CD4-positive, alpha-beta T cell treated with Interleukin-4 for 4 hours (primary cell): ENCODE data around the gene UNC5A.

ENCODE experiments used
- DNase-seq: peaks from one replicate; pipeline ENCODE4 v3.0.0-alpha.2; 2020

UNC5A gene

DNA sequence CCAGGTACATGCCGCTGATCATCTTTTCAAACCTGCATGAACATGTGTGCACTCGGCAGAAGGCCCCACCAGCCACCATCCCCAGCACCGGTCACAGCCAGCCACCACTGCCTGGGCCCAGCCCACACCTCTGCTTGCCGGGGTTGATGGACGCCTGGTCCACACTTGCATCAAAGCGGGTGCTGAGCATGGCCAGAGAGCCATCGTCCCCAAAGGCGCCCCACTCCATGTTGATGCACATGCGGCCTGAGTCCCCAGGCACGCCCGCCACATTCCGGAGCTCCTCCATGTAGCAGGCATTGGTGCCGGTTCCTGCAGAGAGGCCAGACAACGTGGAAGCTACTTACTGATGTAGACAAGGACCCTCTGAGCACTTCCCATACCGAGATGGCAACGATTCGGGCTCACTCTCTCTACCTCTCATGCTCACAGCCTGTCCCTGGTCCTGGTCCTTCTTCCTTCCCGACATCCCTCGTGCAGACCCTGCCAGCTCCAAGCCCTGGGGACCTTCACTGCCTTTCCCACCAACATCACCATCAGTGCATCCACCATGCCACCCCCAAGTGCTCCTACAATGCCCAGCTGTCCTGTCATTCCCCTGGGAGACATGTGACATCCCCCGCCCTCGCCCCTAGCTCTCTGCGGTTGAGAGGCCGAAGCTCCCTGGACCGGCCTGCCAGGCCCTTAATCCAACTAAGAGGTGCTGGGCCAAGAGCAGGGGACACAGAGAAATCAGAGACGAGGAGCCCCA is 71.6 kb downstream of the UNC5A start:
- DNase-seq = no peak

DNA sequence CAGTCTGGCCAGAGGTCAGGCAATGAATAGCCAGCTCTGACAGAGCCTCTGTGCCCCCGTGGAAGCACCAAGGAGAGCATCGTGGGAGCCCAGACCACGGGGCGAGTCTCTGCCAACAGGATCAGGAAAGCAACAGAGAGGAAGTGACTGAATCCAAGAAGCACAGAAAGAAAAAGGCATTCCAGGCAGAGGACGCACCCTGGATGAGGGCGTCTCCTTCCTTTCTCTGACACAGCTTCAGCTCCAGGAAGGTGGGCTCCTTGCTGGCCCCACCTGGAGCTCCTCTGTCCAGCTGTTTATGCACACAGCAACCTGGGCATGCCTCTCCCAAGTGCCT is 72.2 kb downstream of the UNC5A start:
- DNase-seq = no peak

DNA sequence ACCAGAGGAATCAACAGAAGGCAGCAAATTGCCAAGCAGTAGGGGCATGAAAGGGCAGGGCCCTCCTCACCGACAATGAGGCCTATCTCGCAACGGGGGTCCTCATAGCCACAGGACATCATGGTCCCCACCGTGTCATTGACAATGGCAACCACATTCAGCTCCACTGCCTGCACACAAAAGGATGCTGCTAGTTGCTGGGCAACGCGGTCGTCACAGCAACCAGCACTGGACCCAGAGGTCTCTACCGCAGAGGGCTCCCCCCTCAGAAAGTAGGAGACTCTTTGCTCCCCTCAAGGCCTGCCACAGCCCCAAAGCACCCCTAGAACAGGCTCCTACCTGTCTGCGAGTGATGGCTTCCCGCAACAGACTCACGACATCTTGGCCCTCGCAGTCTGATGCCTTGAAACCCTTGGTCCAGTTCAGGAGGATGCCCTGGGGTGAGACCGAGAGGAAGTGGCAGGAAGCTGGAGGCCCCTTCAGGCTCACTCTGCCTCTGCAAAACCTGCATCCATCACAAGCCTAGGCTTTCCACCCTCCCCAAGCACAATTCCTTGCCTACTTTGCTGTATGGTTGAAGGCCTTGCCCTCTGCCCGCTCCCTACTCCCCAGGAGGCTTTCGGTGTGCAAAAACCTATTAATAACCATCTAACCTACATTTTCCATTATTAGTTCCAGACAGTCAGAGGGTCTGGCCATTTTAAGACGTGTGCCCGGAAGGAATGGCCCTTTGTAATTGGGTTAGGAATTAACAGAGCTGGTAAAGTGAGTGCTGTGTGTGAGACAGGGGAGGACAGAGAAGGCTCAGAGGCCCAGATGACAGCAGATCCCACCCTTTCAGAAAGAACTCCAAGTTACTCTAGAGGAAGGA is 73.6 kb downstream of the UNC5A start:
- DNase-seq = no peak

DNA sequence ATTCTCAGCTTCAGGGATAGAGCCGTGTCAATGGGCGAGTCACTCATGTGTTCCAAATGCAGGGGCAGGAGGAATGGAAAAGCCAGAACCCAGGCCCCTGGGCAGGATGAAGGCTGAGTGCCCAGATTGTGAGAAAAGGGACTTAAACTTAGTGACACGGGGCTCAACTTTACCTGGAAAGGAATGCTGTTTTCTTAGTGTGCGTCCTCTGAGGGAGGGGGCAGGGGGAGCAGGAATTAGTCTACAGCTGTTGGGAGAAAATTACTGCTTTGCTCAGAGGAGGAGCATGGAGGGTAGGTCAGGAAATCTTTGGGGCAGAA is 74.2 kb downstream of the UNC5A start:
- DNase-seq = no peak

DNA sequence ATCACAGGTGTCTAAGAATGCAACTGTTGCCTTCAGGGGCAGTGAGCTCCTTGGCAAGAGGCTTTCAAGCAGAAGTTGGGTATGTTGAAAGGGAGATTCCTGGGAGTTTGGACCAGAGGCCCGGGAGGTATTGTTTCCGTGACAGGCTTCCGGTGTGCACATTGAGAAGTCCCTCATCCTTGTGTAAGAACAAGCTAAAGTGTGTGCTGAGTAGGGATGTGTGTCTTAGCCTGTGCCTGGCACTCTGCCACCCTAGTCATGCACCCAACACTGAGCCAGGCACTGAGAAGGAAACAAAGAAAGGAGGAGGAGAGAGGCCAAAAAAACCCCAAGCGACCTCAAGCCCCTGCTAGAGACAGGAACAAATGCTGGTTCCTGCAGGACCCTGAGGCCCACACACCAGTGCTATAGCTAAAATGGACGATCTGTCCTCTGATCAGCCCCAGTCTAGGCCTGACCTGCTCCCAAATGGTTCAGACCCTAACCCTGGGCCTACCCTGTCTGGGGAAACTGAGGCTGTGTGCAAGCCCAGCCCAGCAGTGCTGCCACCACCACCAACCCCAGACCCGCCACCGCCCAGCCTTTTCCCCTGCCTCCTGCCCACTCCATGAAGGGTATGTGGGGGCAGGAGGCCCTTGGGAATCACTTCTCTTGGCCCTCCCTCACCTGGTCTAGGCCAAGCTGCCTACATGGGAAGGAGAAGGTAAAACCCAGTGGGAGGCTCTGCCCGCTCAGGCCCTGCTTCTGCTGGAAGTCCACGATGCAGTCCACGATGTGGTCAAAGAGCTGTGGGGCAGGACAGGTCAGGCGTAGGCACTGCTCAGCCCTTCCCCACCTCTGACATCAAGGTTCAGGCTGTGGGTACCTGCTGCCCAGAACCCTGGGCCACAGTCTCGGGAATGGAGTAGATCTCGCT is 76.2 kb downstream of the UNC5A start:
- DNase-seq = no peak

DNA sequence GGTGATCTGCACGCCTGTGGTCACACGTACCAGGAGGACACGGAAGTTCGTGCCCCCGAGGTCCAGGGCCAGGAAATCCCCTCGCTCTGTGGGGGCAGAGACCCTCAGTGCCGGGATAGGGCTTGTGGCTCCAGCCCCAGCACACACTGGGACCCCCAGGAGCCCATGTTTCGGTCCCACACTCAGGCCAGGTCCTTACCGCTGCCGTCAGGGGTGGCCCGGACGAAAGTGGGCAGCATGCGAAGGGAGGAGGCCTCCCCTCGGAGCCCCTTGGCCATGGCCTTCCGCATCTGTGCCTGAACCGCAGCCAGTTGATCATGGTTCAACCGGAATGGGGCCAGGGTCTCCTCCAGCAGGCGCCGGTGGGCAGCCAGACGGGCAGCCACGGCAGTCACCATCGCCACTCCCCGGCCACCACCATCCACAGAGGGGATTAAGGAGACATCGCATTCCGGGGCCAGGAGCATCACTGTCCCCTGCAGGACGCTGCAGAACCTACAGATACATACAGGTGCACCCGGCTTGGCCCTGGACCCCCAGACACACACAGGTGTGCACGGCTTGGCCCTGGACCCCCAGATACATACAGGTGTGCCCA is 77.0 kb downstream of the UNC5A start:
- no peak for DNase-seq

DNA sequence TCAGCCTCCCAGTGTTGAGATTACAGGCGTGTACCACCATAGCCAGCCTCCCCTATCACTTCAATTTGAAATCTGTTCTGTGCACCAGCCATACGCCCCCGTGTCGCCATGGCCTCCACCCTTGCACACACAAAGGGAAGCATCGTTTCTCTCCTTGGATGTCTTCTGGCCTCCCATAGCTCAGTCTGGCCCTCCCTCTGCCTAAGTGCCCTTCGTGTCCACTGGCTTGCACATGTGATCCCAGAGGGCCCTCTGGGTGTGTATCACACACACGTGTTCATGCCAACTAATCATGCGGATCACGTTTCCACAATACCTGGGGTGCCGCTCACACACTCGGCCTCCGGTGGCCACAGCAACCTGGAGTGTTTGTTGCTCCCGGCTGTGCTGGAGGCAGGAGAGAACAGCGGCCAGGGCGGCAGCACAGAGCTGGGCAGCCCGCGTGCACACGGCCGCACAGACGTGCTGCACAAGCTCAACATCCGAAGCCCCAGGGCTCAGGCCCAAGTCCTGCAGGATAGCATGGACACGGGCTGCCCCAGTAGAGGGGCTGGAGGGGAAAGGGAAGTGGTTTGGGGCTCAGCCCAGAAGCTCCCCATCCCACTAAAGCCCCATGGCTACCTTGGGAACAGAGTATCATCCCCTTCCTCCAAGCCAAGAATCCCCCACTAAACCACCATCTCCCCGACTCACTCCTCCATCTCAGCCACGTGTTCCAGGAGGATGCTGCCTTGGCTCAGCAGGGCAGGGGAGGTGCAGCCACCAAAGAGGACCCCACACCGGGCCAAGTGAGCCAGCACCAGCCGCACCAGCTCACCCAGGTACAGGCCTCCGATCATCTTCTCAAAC is 77.9 kb downstream of the UNC5A start:
- no peak for DNase-seq

DNA sequence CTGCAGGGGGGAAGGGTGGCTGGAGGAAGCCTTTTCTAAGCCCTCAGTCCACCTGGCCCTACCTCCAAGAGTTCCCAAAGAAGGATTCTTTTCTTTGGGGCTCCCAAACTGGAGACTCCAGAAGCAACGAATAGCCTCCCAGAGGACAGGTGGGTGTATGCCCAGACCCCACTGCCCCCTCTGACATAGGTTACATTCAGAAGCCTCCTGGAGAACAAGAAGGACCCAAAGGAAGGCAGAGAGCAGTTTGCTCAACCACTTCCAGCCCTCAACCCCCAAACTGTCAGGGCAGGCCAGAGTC is 78.5 kb downstream of the UNC5A start:
- no peak for DNase-seq

DNA sequence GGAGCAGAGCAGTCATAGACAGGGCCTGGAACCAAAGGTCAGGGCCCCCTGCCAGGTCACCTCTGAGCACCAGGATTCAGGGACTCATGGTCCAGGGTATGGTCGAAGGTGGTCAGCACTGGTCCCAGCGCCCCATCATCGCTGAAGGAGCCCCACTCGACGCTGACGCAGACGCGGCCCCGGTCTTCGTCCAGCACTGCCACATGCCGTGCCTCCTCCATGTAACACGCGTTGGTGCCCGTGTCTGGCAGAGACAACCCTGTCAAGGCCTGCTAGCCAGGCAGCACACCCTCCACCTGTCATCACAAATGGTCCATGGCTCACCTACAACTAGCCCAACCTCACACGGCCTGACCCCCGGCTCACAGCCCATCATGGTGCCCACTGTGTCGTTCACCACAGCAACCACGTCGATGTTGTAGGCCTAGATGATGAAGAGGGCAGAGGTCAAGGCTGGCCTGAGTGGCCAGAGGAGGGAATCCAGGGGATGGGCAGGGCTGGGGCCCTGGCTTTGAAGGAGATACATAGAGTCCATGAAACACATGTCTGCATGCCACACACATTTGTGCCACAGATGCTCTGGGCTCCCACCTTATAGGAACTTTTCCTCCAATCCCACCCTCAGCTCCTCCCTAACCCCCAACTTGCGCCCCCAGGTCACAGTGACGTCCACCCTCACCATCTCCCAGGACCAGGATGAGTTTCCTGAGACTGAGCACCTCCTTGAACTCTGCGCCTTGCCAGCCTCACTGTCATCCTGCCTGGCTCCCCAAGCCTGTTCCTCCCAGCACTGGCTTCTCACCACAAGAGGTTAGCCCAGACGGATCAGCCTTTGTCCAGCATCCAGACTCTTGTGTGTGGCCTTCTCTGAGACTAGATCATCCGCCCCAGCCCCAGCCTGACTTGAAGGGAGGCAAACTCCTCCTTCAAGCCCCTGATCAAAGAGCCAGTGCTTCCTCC is 79.2 kb downstream of the UNC5A start:
- no peak for DNase-seq

DNA sequence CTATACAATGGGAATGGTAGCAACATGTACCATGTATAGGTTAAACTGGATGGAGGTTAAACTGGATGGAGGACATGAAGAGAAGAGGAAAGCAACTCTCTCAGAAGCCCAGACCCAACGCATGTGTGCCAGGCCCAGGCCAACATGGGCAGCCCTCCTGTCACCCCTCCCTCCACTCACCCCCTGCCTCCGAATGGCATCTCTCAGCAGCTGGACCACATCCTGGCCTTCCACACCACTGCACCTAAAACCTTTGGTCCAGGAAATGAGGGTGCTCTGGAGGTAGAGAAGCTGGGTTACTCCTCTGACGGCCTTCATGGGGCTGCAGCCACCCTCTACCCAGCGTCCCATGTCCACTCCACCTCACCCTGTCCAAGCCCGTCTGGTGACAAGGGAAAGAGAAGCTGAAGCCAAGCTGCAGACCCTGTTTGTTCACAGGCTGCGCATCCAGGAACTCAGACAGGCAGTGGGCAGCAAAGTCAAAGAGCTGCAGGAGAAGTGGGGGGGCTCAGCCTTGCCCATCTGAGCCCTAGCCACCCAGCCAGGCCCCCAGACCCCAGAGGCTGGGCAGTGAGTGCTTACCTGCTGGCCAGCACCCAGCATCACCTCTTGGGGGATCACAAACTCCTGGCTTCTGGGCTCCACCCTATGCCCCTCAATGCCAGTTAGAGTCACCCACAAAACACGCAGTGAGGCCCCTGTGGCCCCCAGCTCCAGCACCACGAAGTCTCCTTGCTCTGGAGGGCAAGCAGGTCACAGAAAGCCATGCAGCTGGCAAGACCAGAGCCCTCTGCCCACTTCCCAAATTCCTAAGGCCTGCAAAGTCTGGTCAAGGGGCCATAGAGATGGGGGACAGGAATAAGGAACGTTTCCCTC is 80.3 kb downstream of the UNC5A start:
- no peak for DNase-seq

DNA sequence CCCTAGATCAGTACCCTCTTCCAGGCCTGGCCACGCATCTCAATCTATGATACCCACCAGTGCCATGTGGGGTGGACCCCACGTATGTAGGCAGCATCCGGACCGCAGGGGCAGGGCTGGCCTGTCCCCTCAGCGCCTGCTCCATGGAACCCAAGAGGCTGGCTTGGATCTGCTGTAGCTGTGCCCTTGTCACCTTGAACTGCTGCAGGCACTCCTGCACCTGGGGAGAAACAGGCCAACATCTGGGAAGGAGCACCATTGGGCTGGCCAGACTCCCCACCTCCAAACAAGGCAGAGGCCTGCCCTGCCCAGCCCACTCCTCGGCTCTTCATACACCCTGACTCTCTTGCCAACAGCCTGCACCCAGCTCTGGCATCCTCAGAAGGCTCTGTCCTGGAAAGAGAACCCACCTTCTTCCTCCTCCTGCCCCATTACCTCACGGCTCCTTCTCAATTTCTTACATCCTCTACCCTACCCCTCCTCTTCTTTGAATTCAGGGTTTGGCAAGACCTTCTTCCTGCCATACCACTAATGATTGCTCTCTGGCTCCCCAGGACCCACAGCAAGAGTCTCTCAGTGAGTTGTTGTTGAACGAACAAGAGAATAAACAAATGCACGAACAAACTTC is 81.1 kb downstream of the UNC5A start:
- no peak for DNase-seq

DNA sequence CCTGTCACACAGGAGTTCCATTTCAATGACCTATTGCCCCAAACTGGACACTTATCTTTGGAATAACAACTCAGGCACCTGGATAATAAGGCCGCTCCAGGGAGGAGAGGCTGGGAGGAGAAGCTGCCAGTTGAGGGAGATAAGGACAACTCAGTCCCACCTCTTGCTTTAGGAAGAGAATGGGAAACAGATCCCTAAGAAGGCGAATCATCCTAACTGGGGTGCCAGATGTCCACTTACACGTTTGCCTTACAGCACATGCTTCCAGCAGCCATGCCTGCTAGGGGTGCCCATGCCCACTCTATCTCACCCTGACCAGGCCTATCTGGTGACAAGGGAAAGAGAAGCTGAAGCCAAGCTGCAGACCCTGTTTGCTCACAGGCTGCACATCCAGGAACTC is 82.3 kb downstream of the UNC5A start:
- no peak for DNase-seq

DNA sequence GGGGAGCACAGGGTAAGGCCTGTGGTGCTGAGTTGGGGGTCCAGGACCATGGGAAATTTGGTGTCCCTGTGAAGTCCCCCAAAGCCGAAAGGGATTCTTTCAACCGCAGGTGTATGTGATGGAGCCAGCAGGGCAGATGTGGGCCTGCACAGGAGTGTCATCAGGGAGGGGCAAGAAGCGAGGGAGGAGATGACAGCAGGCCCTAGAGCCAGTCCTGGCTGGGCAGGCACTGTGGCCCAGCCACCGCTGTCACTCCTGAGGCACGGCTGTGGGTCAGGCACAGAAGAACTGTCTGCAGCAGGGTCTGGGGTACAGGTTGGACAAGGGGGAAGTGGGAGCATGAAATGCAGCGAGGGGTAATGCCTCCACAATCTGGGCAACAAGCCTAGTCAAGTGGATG is 83.9 kb downstream of the UNC5A start:
- DNase-seq = no peak

DNA sequence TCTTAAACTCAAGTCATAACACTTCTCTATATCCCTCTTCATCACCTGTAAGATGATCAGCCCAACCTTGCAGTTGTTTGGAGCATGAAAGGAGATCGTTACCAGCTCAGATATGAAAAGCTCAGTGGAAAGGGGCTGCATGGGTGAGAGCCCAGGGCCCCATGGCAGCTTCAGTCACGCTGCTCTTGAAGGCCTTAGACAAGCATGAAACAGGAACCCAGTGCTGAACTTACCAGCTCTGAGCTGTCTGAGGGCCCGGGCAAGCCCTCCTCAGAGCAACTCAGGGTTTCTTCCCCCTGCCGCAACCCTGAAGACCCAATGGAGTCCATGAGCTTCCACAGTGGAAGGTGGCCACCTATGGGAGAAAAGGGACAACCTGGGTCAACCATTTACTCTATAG is 85.5 kb downstream of the UNC5A start:
- no peak for DNase-seq

DNA sequence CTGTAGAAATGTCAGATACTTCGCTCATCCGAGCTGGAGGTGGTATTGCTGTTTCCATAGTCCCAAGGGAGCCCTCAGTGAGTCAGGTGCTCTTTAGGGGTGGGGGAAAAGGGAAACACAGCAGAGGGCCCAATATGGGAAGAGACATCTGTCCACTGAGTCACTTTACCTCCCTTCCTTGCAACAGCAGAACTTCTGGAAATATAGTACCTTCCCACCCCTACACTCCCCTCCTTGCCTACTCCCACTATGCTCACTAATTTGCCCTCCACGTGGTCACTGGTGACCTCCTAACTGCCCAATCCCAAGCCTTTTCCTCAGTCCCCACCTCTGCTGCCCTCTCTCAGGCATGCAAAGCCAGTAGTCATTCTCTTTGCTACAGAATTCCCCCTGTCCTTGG is 86.9 kb downstream of the UNC5A start:
- DNase-seq = no peak

DNA sequence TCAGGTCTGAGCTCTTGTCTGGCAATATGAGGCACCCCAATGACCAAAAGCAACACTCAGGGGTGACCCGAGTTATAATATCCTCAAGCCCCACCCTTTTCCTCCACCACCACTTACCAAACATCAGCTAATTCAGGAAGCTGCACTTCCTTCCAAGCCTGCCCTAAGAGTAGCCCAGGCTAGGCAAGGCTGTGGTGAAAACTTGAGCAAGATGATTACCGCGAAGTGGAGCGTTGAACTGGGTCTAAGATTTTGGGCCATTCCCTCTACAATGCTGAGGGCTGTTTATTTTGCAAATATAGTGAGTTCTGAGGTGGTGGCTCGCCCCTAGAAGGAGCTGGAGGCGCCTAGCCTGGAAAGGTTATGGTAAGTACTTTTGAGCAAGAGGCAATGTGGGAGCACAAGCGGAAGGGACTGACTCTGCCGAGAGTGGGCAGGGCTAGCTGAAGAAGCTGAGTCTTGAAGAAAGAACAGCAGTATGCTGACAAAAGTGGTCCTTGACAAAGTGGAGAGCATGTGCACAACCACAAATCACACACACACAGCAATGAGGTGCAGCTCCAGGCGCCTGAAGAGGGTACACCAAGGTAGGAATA is 89.0 kb downstream of the UNC5A start, which contains the start of gene HK3:
HK3 (minus strand) TSS at position 51 of the 596 bp plus-strand sequence. CDS start 3,187 bp downstream, outside the sequence.
- DNase-seq = no peak

DNA sequence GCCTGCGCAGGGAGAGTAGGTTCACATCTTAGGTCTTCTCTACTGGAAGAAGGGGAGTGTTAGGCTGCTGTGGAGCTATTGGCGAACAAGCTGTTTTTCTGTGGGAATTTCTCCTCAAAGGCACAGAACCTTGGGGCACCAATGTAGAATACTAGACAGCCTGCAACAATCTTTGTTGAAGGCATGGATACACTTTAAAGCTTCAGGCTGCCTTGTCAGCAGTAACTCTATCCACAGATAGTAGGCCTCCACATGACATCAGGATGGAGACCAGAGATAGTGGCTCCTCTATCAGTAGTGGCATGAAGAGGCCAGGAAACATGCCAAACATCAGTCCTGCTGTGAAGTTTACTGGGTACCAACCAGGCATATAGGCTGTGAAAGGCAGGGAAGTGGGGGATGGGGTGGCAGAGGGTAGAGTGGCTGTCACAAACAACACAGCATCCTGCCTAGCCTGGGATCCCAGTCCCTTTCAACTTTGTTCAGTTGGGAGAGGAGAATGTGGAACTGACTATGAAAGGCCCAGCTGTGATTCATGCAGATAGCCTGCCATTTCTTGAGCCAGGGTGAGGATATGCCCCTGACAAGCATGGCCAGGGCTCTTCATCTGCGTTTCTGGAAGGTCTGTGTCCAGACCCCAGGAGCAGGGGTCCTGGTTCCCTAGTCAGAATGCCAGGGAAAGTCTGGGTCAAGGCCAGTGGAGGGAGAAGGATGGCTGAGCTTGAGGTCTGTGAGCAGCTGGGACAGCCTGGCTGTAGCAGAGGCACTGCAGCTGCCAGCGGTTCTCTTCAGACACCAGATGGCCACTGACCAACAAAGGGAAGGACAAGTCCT is 89.8 kb downstream of the UNC5A start:
- DNase-seq = no peak

DNA sequence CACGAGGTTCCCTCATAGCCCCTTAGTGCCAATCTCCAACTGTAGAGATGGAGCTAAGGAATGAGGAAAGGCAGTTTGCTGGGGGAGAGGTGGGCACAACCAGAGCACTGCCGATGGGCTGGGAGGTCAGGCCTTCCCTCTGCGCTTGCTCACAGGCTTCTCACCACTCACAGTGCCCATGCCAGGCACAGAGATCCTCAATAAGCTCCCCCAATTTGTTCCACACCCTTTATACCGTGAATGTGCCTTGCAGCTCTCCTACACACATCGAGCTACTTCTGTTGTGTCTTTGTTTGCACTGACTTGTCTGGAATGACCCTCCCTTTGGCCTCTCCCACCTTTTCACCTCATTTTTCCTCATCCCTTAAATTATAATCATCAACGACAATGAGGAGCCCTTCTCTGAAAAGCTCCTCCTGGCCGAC is 90.4 kb downstream of the UNC5A start:
- DNase-seq = no peak
